Cardiac muscle cell (in vitro differentiated cells and primary cell): ENCODE measurements around the gene TFCP2L1. TPM values are rescaled to one million over a fixed set of nuclear protein-coding genes. Genes with fewer than 3 reads are reported as not detected.

ENCODE experiments used
- DNase-seq, 2 donors: peaks; one replicate each; pipeline versions ENCODE4 v3.0.0 to v3.0.0-alpha.2; 2010 to 2017; ENCODE audit warnings: low read depth in 1 of 2, low spot score in 1 of 2
- H3K27ac ChIP-seq: fragments of 200-600 bp; sonication (generic); 2 replicates; pipeline ENCODE4 v1.5.1; 2016
- H3K27me3 ChIP-seq: fragments of 200-600 bp; sonication (generic); 2 replicates; pipeline ENCODE4 v1.6.0; 2016; ENCODE audit warnings: control low read depth
- H3K36me3 ChIP-seq: fragments of 200-600 bp; sonication (generic); 2 replicates; pipeline ENCODE4 v1.5.1; 2016; ENCODE audit warnings: control low read depth
- H3K4me1 ChIP-seq: fragments of 200-600 bp; sonication (generic); 2 replicates; pipeline ENCODE4 v1.8.1; 2017; ENCODE audit warnings: low read depth, mild to moderate bottlenecking, mixed run types
- H3K4me3 ChIP-seq: fragments of 200-600 bp; sonication (generic); 2 replicates; pipeline ENCODE4 v1.5.1; 2016; ENCODE audit warnings: mild to moderate bottlenecking
- H3K9me3 ChIP-seq: fragments of 200-600 bp; sonication (generic); 2 replicates; pipeline ENCODE4 v1.5.1; 2017; ENCODE audit warnings: low read depth, mild to moderate bottlenecking, control low read depth
- polyA plus RNA-seq: library from polyadenylated mRNA; unstranded; fragments of >200 nt; fragmentation: Nextera tagmentation; extraction: Ambion mirVana; gene quantifications from 2 replicates; pipeline ENCODE4 v1.2.1, GENCODE V29; 2016
- total RNA-seq: library from RNA; depleted of rRNA; stranded (reverse); fragments of >200 nt; gene quantifications from 2 replicates; pipeline ENCODE4 v1.2.3, GENCODE V29; 2016
- TF ChIP-seq, protein P1 (sequence below): IDR thresholded peaks from 2 replicates; pipeline ENCODE4 v1.5.1; 2012; ENCODE audit warnings: low read depth, mild to moderate bottlenecking, low read length

TFCP2L1 gene
- total and polyA plus RNA-seq, 2 experiments from 2014 or later: 0.31 TPM; not detected in 1

- DNase-seq: no peak
- no peaks in the 10 kb centered on the region for H3K4me1 ChIP-seq
- H3K27me3 ChIP-seq: no peaks in the 10 kb centered on the region
- H3K4me3 ChIP-seq: no peak overlapping the region
- H3K27ac ChIP-seq: no peak overlapping the region
- TF ChIP-seq, protein P1, sequence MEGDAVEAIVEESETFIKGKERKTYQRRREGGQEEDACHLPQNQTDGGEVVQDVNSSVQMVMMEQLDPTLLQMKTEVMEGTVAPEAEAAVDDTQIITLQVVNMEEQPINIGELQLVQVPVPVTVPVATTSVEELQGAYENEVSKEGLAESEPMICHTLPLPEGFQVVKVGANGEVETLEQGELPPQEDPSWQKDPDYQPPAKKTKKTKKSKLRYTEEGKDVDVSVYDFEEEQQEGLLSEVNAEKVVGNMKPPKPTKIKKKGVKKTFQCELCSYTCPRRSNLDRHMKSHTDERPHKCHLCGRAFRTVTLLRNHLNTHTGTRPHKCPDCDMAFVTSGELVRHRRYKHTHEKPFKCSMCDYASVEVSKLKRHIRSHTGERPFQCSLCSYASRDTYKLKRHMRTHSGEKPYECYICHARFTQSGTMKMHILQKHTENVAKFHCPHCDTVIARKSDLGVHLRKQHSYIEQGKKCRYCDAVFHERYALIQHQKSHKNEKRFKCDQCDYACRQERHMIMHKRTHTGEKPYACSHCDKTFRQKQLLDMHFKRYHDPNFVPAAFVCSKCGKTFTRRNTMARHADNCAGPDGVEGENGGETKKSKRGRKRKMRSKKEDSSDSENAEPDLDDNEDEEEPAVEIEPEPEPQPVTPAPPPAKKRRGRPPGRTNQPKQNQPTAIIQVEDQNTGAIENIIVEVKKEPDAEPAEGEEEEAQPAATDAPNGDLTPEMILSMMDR: no peak
- no peaks in the 10 kb centered on the region for H3K9me3 ChIP-seq
- H3K36me3 ChIP-seq: no peaks in the 10 kb centered on the region
Measured at GRCh38 chr2:121293450-121294325, 8.7 kb upstream of the TFCP2L1 start.

DNA sequence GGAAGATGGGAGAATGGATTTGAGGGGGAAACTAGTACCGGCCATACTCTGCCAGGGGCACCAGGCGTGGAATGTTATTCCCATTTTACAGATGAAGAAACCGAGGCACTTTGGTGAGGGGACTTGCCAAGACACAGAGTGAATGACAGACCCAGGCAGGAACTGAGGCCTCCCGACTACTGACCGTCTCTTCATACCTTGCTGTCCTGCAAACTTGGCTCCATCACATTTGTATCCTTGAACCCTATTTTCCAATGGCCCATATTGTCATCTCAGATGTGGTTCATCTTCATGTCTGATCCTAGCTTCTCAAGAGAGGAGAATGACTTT is 6.2 kb upstream of the TFCP2L1 start:
- Histone ChIP-seq H3K36me3 (no peaks in the 10 kb centered on the region), H3K27ac (no peak overlapping the region), H3K27me3 (peaks cover 12% of the 10 kb centered on the region), H3K4me1 (no peaks in the 10 kb centered on the region), H3K4me3 (no peak overlapping the region), H3K9me3 (no peaks in the 10 kb centered on the region)
- TF ChIP-seq, protein P1: no peak
- DNase-seq: no peak

- TF ChIP-seq, protein P1: no peak
- Histone ChIP-seq H3K9me3 (no peaks in the 10 kb centered on the region), H3K4me1 (no peaks in the 10 kb centered on the region), H3K27ac (no peak overlapping the region), H3K36me3 (no peaks in the 10 kb centered on the region), H3K27me3 (peaks cover 31% of the 10 kb centered on the region), H3K4me3 (no peak overlapping the region)
- no peak for DNase-seq
Measured at GRCh38 chr2:121289271-121289670, 4.3 kb upstream of the TFCP2L1 start.

GRCh38 chr2:121288454-121289231 is 3.6 kb upstream of the TFCP2L1 start:
- Histone ChIP-seq H3K4me1 (no peaks in the 10 kb centered on the region), H3K27me3 (peaks cover 38% of the 10 kb centered on the region), H3K27ac (no peak overlapping the region), H3K36me3 (no peaks in the 10 kb centered on the region), H3K9me3 (no peaks in the 10 kb centered on the region), H3K4me3 (no peak overlapping the region)
- no peak for DNase-seq
- TF ChIP-seq, protein P1: no peak

- Histone ChIP-seq H3K4me1 (no peaks in the 10 kb centered on the region), H3K27me3 (peaks cover 45% of the 10 kb centered on the region), H3K36me3 (no peaks in the 10 kb centered on the region), H3K4me3 (no peak overlapping the region), H3K27ac (no peak overlapping the region), H3K9me3 (no peaks in the 10 kb centered on the region)
- TF ChIP-seq, protein P1: no peak
- no peak for DNase-seq
Measured at GRCh38 chr2:121287956-121288355, 3.0 kb upstream of the TFCP2L1 start.
